Neutrophil (primary cell): ENCODE results near the gene ROBO2.

Experiments
- H3K27ac ChIP-seq: fragments of 200-600 bp; sonication (generic); 2 replicates; pipeline ENCODE4 v1.5.1; 2016; ENCODE audit warnings: mild to moderate bottlenecking, moderate library complexity
- H3K27me3 ChIP-seq: fragments of 200-600 bp; sonication (generic); 2 replicates; pipeline ENCODE4 v1.6.0; 2016; ENCODE audit warnings: mild to moderate bottlenecking
- H3K36me3 ChIP-seq: fragments of 200-600 bp; sonication (generic); 2 replicates; pipeline ENCODE4 v1.5.1; 2017
- H3K4me1 ChIP-seq, 2 experiments: fragments of 200-600 bp in 1 of 2; sonication (generic) in 1 of 2; 1 replicate in 1 of 2; 2 replicates in 1 of 2; pipeline versions ENCODE4 v1.5.1 to v1.6.1; 2013 to 2016; ENCODE audit warnings: low read depth in 1 of 2, low read length in 1 of 2, mild to moderate bottlenecking in 1 of 2, moderate library complexity in 1 of 2; ENCODE audit not compliant: control insufficient read depth in 1 of 2, insufficient read depth in 1 of 2
- H3K4me3 ChIP-seq, 2 experiments: fragments of 200-600 bp in 1 of 2; sonication (generic) in 1 of 2; 1 replicate in 1 of 2; 2 replicates in 1 of 2; pipeline ENCODE4 v1.5.1; 2013 to 2016; ENCODE audit warnings: low read depth in 1 of 2, low read length in 1 of 2, mild to moderate bottlenecking in 1 of 2, moderate library complexity in 1 of 2
- H3K9me3 ChIP-seq: fragments of 200-600 bp; sonication (generic); 2 replicates; pipeline ENCODE4 v1.5.1; 2016
- CTCF ChIP-seq: fragments of 200-600 bp; sonication (generic); IDR thresholded peaks from 2 replicates; pipeline ENCODE4 v1.5.1; 2016; ENCODE audit warnings: antibody characterized with exemption

Gene ROBO2

GRCh38 chr3:77460326-77460725, 420.4 kb downstream of the ROBO2 start:
- H3K4me1 ChIP-seq = no peaks in the 10 kb centered on the region
- TF ChIP-seq CTCF = no peak

DNA sequence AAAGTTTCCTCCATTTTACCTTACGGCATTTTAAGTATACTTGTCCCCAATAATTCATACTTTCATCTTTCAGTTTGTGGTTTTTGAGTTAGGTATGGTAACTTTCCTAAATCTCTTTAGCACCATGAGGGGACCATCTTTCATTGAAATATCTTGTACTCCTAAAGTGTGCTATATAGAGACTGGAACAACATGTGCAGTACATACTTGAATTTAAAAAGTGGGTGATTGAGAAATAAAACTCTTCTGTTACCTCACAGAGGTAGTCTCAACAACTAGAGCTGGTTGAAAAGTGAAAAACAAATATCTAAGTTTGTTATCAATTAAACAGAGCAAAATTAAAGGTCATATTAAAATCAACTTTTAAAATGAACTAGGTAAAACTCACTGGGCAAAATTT, 423.1 kb downstream of the ROBO2 start:
- H3K4me3 ChIP-seq = no peak overlapping the region
- no peak overlapping the region for H3K27ac ChIP-seq
- no peaks in the 10 kb centered on the region for H3K9me3 ChIP-seq
- no peak for TF ChIP-seq CTCF
- no peaks in the 10 kb centered on the region for H3K4me1 ChIP-seq
- no peaks in the 10 kb centered on the region for H3K27me3 ChIP-seq
- no peaks in the 10 kb centered on the region for H3K36me3 ChIP-seq

More at GRCh38 chr3:77460326-77460725, 420.4 kb downstream of the ROBO2 start:
- Histone ChIP-seq H3K4me3 (no peak overlapping the region), H3K27me3 (no peaks in the 10 kb centered on the region), H3K9me3 (no peaks in the 10 kb centered on the region), H3K27ac (no peak overlapping the region), H3K36me3 (no peaks in the 10 kb centered on the region)

GRCh38 chr3:77464111-77464688, 424.3 kb downstream of the ROBO2 start:
- TF ChIP-seq CTCF = no peak
- H3K9me3 ChIP-seq = no peaks in the 10 kb centered on the region
- no peaks in the 10 kb centered on the region for H3K27me3 ChIP-seq
- no peak overlapping the region for H3K4me3 ChIP-seq
- H3K4me1 ChIP-seq = no peaks in the 10 kb centered on the region
- H3K27ac ChIP-seq = no peak overlapping the region
- no peaks in the 10 kb centered on the region for H3K36me3 ChIP-seq

DNA sequence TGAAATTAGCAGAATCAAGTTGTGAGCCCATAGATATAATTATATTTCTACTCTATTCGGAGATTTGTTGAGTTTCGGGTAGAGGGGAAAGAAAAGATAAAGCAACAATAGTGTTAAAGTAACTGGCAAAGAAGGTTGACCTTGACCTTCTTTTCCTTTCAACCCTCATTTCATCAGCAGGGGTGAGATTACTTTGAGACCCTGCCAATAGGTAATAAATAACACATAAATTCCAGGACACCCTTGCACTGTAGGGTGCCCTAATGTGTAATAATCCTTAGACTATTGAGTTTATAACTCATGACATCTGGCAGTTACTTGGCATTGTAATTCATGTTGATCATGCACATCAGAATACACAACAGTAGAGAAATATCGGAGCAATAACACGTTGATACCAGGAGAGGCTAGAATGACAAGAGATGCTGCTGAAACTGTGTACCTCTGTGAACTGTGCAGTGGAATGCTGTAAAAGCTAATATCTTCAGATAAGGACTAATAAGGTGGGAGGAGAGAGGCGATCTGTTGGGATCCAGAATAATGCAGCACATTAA, 426.7 kb downstream of the ROBO2 start:
- H3K27ac ChIP-seq = no peak overlapping the region
- no peak overlapping the region for H3K4me3 ChIP-seq
- TF ChIP-seq CTCF = no peak
- no peaks in the 10 kb centered on the region for H3K27me3 ChIP-seq
- H3K4me1 ChIP-seq = no peaks in the 10 kb centered on the region
- no peaks in the 10 kb centered on the region for H3K9me3 ChIP-seq
- H3K36me3 ChIP-seq = no peaks in the 10 kb centered on the region

DNA sequence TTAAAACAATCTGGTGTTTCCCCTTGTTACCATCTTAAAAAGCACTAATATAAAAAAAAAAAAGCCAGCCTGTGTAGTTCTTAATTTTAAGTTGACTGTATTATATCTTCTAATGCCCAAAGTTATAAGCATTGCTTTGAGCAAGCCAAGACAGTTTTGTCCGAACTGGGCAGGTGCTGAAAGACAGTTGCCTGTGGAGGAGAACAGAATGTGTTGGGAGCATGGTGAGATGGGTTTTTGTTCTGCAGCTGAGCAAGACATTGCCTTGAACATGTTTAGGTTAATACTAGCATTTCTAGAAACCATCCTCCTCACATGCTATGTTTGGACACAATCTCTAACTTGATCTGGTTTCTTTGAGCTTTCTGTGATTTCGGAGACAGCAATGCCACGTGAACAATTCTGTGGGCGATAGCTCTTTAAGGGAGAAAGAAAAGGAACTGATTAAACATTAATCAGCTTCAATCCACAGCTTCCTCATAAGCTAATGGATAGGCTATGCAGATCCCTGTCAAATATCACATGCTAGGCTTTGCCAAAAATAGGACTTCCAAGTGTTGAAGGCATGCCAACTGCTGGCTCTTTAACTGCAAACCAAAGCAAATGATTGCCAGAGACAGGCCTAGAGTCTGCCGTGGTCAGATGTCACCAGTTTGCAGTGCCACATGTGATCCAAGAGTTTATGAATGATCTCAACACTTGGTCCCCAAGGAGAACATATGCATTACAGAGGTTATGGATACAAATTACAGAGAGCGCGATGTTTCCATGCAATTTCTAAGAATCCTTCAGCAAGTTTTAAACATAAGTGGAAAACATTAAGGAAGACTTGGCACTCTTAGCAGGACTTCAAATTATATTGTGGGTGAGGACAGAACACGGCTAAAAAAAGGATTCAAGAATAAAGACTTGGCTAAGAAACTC, 428.1 kb downstream of the ROBO2 start:
- H3K36me3 ChIP-seq = no peaks in the 10 kb centered on the region
- H3K27ac ChIP-seq = no peak overlapping the region
- H3K9me3 ChIP-seq = no peaks in the 10 kb centered on the region
- TF ChIP-seq CTCF = no peak
- no peaks in the 10 kb centered on the region for H3K4me1 ChIP-seq
- no peaks in the 10 kb centered on the region for H3K27me3 ChIP-seq
- H3K4me3 ChIP-seq = no peak overlapping the region
